Liver (tissue), 3 donors: ENCODE measurements around the gene RAB11FIP3.

Experiments
- ATF3 ChIP-seq: IDR thresholded peaks from 2 replicates; pipeline ENCODE4 v1.6.1; 2016; ENCODE audit warnings: antibody characterized with exemption
- CTCF ChIP-seq: fragments of 150-350 bp; IDR thresholded peaks from 2 replicates; pipeline ENCODE4 v1.5.1; 2017; ENCODE audit warnings: improper control_type of control experiment, low read depth, low read length; ENCODE audit not compliant: missing input control
- EGR1 ChIP-seq, 2 donors: IDR thresholded peaks; 2 replicates each; pipeline ENCODE4 v1.6.1; 2016 to 2018; ENCODE audit warnings: antibody characterized with exemption in 2 of 2, low read depth in 2 of 2
- FOXA1 ChIP-seq: IDR thresholded peaks from 2 replicates; pipeline ENCODE4 v1.6.1; 2016; ENCODE audit warnings: antibody characterized with exemption
- GABPA ChIP-seq, 2 donors: IDR thresholded peaks in 1 of 2; conservative IDR thresholded peaks in 1 of 2; 2 replicates each; pipeline ENCODE4 v1.6.1; 2016; ENCODE audit warnings: antibody characterized with exemption in 2 of 2, mild to moderate bottlenecking in 1 of 2, moderate library complexity in 1 of 2
- JUND ChIP-seq, 2 donors: IDR thresholded peaks; 2 replicates each; pipeline ENCODE4 v1.6.1; 2016; ENCODE audit warnings: antibody characterized with exemption in 2 of 2
- RAD21 ChIP-seq, 2 donors: IDR thresholded peaks; 2 replicates each; pipeline ENCODE4 v1.6.1; 2016; ENCODE audit warnings: antibody characterized with exemption in 2 of 2, mild to moderate bottlenecking in 2 of 2
- SP1 ChIP-seq: IDR thresholded peaks from 2 replicates; pipeline ENCODE4 v1.6.1; 2018; ENCODE audit warnings: antibody characterized with exemption, mild to moderate bottlenecking
- TAF1 ChIP-seq: conservative IDR thresholded peaks from 2 replicates; pipeline ENCODE4 v1.6.1; 2016; ENCODE audit warnings: antibody characterized with exemption, mild to moderate bottlenecking
- YY1 ChIP-seq: IDR thresholded peaks from 2 replicates; pipeline ENCODE4 v1.6.1; 2016; ENCODE audit warnings: antibody characterized with exemption, mild to moderate bottlenecking
- TF ChIP-seq, protein P1 (sequence below): IDR thresholded peaks from 2 replicates; pipeline ENCODE4 v1.6.1; 2016; ENCODE audit warnings: antibody characterized with exemption, mild to moderate bottlenecking
- TF ChIP-seq, protein P2 (sequence below): IDR thresholded peaks from 2 replicates; pipeline ENCODE4 v1.6.1; 2016; ENCODE audit warnings: antibody characterized with exemption
- donor health status: healthy.
- donor health status: healthy.

- TF ChIP-seq SP1 (no peak), CTCF (no peak), TAF1 (peak; percentile 47), GABPA (IDR thresholded peaks at IDR 0.05 in 1 of 2, conservative IDR thresholded peaks at IDR 0.05 in 1 of 2) (peak in 1 of 2 donors; percentile 27), FOXA1 (no peak), RAD21 (IDR thresholded peaks at IDR 0.05) (no peak), JUND (IDR thresholded peaks at IDR 0.05) (no peak), EGR1 (IDR thresholded peaks at IDR 0.05; ENCODE audit: low read depth in 2 of 2) (no peak), YY1 (no peak), ATF3 (no peak)
- TF ChIP-seq, protein P1, sequence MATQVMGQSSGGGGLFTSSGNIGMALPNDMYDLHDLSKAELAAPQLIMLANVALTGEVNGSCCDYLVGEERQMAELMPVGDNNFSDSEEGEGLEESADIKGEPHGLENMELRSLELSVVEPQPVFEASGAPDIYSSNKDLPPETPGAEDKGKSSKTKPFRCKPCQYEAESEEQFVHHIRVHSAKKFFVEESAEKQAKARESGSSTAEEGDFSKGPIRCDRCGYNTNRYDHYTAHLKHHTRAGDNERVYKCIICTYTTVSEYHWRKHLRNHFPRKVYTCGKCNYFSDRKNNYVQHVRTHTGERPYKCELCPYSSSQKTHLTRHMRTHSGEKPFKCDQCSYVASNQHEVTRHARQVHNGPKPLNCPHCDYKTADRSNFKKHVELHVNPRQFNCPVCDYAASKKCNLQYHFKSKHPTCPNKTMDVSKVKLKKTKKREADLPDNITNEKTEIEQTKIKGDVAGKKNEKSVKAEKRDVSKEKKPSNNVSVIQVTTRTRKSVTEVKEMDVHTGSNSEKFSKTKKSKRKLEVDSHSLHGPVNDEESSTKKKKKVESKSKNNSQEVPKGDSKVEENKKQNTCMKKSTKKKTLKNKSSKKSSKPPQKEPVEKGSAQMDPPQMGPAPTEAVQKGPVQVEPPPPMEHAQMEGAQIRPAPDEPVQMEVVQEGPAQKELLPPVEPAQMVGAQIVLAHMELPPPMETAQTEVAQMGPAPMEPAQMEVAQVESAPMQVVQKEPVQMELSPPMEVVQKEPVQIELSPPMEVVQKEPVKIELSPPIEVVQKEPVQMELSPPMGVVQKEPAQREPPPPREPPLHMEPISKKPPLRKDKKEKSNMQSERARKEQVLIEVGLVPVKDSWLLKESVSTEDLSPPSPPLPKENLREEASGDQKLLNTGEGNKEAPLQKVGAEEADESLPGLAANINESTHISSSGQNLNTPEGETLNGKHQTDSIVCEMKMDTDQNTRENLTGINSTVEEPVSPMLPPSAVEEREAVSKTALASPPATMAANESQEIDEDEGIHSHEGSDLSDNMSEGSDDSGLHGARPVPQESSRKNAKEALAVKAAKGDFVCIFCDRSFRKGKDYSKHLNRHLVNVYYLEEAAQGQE = no peak
- TF ChIP-seq, protein P2, sequence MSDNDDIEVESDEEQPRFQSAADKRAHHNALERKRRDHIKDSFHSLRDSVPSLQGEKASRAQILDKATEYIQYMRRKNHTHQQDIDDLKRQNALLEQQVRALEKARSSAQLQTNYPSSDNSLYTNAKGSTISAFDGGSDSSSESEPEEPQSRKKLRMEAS = no peak
Observed at GRCh38 chr16:401468-402348, 23.7 kb upstream of the RAB11FIP3 start, which contains the start of gene DECR2.
